Mammary epithelial cell (primary cell): ENCODE measurements around the gene IL6R.

Experiments
- CTCF ChIP-seq, 2 donors: IDR thresholded peaks in 1 of 2; conservative IDR thresholded peaks in 1 of 2; 2 replicates each; pipeline ENCODE4 v1.5.1; 2011 to 2012; ENCODE audit warnings: inconsistent platforms in 2 of 2, low read length in 2 of 2, mild to moderate bottlenecking in 2 of 2, control low read depth in 1 of 2, low read depth in 1 of 2; ENCODE audit not compliant: insufficient read depth in 1 of 2; ENCODE audit errors: extremely low read depth in 1 of 2
- EZH2 ChIP-seq: IDR thresholded peaks from 2 replicates; pipeline ENCODE4 v1.6.1; 2012; ENCODE audit warnings: low read length, inconsistent platforms, borderline replicate concordance

DNA sequence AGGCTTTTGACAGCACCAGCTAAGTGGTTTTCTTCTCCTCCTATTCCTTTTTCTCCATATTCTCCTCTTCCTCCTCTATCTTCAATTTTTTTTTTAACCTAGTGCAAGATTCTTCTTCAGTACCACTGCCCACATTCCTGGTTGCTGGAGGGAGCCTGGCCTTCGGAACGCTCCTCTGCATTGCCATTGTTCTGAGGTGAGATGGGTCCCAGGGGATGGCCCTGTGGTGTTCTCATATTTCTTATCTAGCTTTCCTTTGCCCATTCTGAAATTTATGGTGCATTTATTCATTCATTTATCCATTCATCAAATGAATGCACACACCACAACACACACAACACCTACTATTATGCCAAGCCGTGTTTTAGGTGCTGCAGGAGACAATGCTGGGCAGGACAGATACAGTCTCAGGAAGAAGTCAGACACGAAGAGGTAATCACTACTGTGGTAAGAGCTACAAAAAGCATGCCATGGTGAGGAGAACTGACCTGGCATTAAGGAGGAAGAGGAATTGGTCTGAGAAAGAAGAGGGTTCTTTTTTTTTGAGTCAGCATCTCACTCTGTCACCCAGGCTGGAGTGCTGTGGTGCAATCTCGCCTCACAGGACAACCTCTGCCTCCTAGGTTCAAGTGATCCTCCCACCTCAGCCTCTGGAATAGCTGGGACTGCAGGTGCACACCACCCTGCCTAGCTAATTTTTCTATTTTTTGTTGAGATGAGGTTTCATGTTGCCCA lies 49.4 kb downstream of the IL6R start:
- TF ChIP-seq CTCF (conservative IDR thresholded peaks at IDR 0.05 in 1 of 2, IDR thresholded peaks at IDR 0.05 in 1 of 2; ENCODE audit: extremely low read depth in 1 of 2, insufficient read depth in 1 of 2, low read depth in 1 of 2, low read length in 2 of 2) = no peak
- no peak for TF ChIP-seq EZH2
